AG04449 (cell line): ENCODE results near the gene PON3.

Experiments
- CTCF ChIA-PET: fragments of 350-600 bp; formaldehyde crosslinking; extraction: SDS; loops from one replicate; lab custom pipeline; 2021; ENCODE audit warnings: antibody characterized with exemption; lab: Yijun Ruan, JAX
- POLR2A ChIA-PET: fragments of 400-600, 350-600 bp; formaldehyde crosslinking; extraction: SDS; loops from one replicate; lab custom pipeline; 2020; ENCODE audit warnings: antibody characterized with exemption, inconsistent platforms; lab: Yijun Ruan, JAX
- DNase-seq: peaks from one replicate; pipeline ENCODE4 v3.0.0-alpha.2; 2010; ENCODE audit warnings: low read depth, low spot score
- H3K4me3 ChIP-seq: 2 replicates; pipeline ENCODE4 v1.5.1; 2011; ENCODE audit warnings: low read depth, mild to moderate bottlenecking, control low read depth, low read length
- CTCF ChIP-seq: IDR thresholded peaks from one replicate; pipeline ENCODE4 v1.5.1; 2011; ENCODE audit warnings: mild to moderate bottlenecking, moderate library complexity, low read length, control low read depth, inconsistent platforms; ENCODE audit not compliant: insufficient read depth; ENCODE audit errors: missing control alignments

PON3 gene

GRCh38 chr7:95429241-95429990, 33.2 kb upstream of the PON3 start:
- DNase-seq: no peak
- ChIA-PET CTCF (interaction anchor here (0.7 kb wide), 1 partner anchor 980 kb away, joined by 3 read pairs; no protein-coding TSS in a partner anchor), POLR2A (no interaction called here)
- no peak for TF ChIP-seq CTCF
- H3K4me3 ChIP-seq: no peak overlapping the region

GRCh38 chr7:95427914-95428516, 31.8 kb upstream of the PON3 start:
- ChIA-PET POLR2A (no interaction called here), CTCF (interaction anchor here (1.2 kb wide), 1 partner anchor 49 kb away, joined by 5 read pairs; no protein-coding TSS in a partner anchor)
- no peak for TF ChIP-seq CTCF
- DNase-seq: no peak
- H3K4me3 ChIP-seq: no peak overlapping the region

- no peak for TF ChIP-seq CTCF
- POLR2A ChIA-PET: no interaction called here
- CTCF ChIA-PET: interaction anchor here (1.2 kb wide), 1 partner anchor 50 kb away, joined by 5 read pairs; no protein-coding TSS in a partner anchor
- no peak overlapping the region for H3K4me3 ChIP-seq
- DNase-seq: no peak
Observed at GRCh38 chr7:95427166-95427565, 31.0 kb upstream of the PON3 start.

GRCh38 chr7:95425694-95426093, 29.5 kb upstream of the PON3 start:
- TF ChIP-seq CTCF: no peak
- no peak for DNase-seq
- CTCF ChIA-PET: no interaction called here
- POLR2A ChIA-PET: no interaction called here
- H3K4me3 ChIP-seq: no peak overlapping the region

DNA sequence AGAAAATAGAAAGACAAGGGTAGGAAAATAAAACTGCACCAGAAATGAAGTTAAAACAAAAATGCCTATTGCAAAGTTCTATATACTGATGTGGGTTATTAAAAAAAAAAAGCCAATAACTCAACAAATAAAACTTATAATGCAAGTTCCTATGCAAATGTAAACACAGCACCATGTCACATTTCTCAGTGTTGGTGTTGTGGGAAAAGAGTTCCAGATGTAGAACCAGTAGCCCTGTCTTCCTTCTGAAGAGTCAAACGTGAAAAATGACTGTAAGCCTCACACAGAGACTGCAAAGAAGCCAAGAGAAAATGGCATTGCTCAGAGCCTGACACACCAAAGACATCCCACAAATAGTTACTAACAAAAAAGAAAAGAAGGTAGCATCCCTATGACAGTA, 28.5 kb upstream of the PON3 start:
- ChIA-PET CTCF (no interaction called here), POLR2A (no interaction called here)
- no peak for TF ChIP-seq CTCF
- no peak overlapping the region for H3K4me3 ChIP-seq
- no peak for DNase-seq

DNA sequence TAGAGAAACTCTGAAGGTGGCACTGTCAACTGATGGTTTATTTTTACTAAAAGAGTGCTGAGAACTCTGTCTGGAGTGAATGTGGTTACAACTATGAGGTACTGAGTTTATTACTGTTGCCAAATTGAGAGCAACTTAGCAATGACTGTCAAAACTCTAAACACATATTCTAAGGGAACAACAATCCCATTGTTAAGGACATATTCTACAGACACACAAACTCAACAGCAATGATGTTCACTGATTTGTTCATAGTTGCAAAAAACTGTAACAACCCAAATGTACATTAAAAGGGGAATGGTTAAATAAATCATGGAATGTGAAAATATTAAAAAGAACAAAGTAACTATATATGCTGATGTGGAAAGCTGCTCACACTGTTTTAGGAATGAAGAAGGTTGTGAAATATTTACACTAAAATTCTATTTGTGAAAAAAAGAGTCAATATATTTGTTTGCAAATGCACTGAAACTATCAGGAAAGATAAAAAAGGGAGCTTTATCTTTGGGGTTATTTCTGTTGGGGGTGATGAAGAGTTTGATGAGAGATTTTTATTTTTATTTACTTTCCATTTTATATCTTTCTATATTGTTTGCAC, 25.8 kb upstream of the PON3 start:
- TF ChIP-seq CTCF: no peak
- DNase-seq: no peak
- CTCF ChIA-PET: interaction anchor here (0.7 kb wide), 1 partner anchor 986 kb away, joined by 3 read pairs; no protein-coding TSS in a partner anchor
- POLR2A ChIA-PET: no interaction called here
- no peak overlapping the region for H3K4me3 ChIP-seq
